Fibroblast of lung (primary cell): ENCODE results near the gene TRIM14.

Experiments used
- EZH2 ChIP-seq: IDR thresholded peaks from 2 replicates; pipeline ENCODE4 v1.5.1; 2012; ENCODE audit warnings: low read length, control low read depth, mild to moderate bottlenecking; ENCODE audit errors: missing control alignments
- TF ChIP-seq, protein P1 (sequence below), 2 donors: IDR thresholded peaks in 1 of 2; conservative IDR thresholded peaks in 1 of 2; 1 replicate in 1 of 2; 2 replicates in 1 of 2; pipeline ENCODE4 v1.5.1; 2011 to 2012; ENCODE audit warnings: low read length in 2 of 2, control low read depth in 1 of 2, inconsistent platforms in 1 of 2, low read depth in 1 of 2, mild to moderate bottlenecking in 1 of 2

DNA sequence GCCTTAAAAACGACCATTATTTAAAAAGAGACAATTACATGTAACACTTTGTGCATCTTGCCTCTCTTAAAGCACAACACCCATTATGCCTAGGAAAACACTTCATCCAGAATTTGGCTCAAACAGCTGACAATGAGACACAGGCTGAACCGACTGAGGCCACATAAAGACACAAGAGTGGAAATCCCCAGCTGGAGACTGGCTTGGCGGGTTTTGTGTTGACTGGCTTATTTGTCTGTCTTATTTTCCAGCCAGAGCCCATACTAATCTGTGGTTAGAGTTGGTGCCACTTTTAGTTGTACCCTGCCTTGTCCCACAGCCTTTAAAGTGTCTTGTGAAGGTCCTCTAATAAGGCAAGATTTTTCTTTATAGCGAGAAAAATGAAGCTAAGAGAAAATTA, 21.2 kb downstream of the TRIM14 start:
- no peak for TF ChIP-seq EZH2
- TF ChIP-seq, protein P1, sequence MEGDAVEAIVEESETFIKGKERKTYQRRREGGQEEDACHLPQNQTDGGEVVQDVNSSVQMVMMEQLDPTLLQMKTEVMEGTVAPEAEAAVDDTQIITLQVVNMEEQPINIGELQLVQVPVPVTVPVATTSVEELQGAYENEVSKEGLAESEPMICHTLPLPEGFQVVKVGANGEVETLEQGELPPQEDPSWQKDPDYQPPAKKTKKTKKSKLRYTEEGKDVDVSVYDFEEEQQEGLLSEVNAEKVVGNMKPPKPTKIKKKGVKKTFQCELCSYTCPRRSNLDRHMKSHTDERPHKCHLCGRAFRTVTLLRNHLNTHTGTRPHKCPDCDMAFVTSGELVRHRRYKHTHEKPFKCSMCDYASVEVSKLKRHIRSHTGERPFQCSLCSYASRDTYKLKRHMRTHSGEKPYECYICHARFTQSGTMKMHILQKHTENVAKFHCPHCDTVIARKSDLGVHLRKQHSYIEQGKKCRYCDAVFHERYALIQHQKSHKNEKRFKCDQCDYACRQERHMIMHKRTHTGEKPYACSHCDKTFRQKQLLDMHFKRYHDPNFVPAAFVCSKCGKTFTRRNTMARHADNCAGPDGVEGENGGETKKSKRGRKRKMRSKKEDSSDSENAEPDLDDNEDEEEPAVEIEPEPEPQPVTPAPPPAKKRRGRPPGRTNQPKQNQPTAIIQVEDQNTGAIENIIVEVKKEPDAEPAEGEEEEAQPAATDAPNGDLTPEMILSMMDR (conservative IDR thresholded peaks at IDR 0.05 in 1 of 2, IDR thresholded peaks at IDR 0.05 in 1 of 2; ENCODE audit: low read depth in 1 of 2, low read length in 2 of 2) = no peak
